Right kidney (tissue), 1 donor: Measurements from ENCODE around the gene AUP1.
A peak's percentile ranks its signal among the peaks of the same experiment; 100 is the strongest.

ENCODE experiments used
- DNase-seq: peaks from one replicate; pipeline ENCODE4 v3.0.0-alpha.2; 2016

Gene AUP1

GRCh38 chr2:74536166-74536950 is 6.9 kb upstream of the AUP1 start:
- DNase-seq = no peak

- DNase-seq = no peak
These were observed 6.0 kb upstream of the AUP1 start for GRCh38 chr2:74535440-74535965.

GRCh38 chr2:74534411-74534810 is 4.9 kb upstream of the AUP1 start:
- no peak for DNase-seq

GRCh38 chr2:74533464-74533863 is 4.0 kb upstream of the AUP1 start:
- DNase-seq = no peak

GRCh38 chr2:74532222-74532621 is 2.7 kb upstream of the AUP1 start:
- DNase-seq = no peak

GRCh38 chr2:74531666-74532065 is 2.2 kb upstream of the AUP1 start:
- no peak for DNase-seq

GRCh38 chr2:74530239-74531187 is 1.0 kb upstream of the AUP1 start:
- peak; percentile 64 for DNase-seq

GRCh38 chr2:74528600-74529356 is 728 bp downstream of the AUP1 start:
- no peak for DNase-seq

GRCh38 chr2:74527741-74528140 is 1.8 kb downstream of the AUP1 start:
- DNase-seq = no peak

GRCh38 chr2:74526649-74527230 is 2.8 kb downstream of the AUP1 start:
- no peak for DNase-seq

GRCh38 chr2:74525717-74526648 is 3.5 kb downstream of the AUP1 start, which contains the start of gene DQX1:
DQX1 (minus strand) TSS chr2:74526231; CDS start chr2:74525729, 502 bp downstream.
- DNase-seq = no peak

- DNase-seq = no peak
These were observed 4.4 kb downstream of the AUP1 start for GRCh38 chr2:74524955-74525716.

GRCh38 chr2:74524005-74524404 is 5.5 kb downstream of the AUP1 start:
- DNase-seq = no peak

GRCh38 chr2:74522516-74522915 is 7.0 kb downstream of the AUP1 start:
- DNase-seq = no peak

- DNase-seq = no peak
These were observed 12.9 kb downstream of the AUP1 start for GRCh38 chr2:74516650-74517049.

- peak; percentile 81 for DNase-seq
These were observed 13.4 kb downstream of the AUP1 start for GRCh38 chr2:74515981-74516633.

GRCh38 chr2:74515271-74515980 is 14.1 kb downstream of the AUP1 start:
- no peak for DNase-seq
